ENCODE data around the gene KRT84.

DNA sequence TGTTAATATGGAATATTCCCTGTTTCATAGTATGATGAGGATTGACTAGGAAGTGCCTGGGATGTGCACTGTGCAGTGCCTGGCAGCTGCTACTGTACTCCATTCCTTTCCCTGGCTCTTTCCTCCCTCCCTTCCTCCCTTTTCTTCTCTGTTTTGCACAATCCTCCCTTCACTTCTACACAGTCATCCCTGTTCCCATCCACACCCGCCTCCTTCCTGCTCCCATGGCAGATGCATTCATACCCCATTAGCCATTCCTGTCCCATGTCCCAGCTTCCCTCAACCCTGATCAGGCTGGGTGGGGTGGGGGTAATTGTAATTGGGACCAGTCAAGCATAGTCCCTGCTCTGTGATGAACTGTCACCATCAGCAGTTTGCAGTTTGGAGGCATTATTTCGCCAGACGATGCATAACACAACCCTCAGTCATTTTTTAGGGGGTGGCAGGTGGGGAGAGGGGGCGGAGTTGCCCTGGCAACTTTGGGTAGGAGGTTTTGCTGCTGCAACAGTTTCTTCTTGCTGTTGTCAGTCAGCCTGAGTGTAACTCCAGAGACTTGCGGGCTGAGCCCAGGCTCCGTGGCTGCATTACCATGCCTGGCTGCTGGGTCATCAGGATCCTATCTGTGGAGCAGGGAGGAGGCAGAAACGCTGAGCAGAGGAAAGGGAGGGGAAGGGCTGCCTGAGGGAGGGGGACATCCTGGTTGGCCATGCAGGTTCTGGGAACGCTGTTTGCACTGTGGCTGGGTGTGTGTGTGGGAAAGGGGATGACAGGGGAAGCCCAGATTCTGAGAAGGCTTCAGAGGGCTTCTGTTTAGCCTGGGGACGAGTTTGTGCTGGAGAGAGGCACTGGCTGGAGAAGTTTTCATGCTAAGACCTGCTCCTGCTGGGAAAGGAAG, 4.1 kb upstream of the KRT84 start:
- TF ChIP-seq EZH2 (IDR thresholded peaks at IDR 0.05; ENCODE audit: borderline replicate concordance, low read depth, low read length, poor library complexity, severe bottlenecking): no peak
- TF ChIP-seq, protein P1, sequence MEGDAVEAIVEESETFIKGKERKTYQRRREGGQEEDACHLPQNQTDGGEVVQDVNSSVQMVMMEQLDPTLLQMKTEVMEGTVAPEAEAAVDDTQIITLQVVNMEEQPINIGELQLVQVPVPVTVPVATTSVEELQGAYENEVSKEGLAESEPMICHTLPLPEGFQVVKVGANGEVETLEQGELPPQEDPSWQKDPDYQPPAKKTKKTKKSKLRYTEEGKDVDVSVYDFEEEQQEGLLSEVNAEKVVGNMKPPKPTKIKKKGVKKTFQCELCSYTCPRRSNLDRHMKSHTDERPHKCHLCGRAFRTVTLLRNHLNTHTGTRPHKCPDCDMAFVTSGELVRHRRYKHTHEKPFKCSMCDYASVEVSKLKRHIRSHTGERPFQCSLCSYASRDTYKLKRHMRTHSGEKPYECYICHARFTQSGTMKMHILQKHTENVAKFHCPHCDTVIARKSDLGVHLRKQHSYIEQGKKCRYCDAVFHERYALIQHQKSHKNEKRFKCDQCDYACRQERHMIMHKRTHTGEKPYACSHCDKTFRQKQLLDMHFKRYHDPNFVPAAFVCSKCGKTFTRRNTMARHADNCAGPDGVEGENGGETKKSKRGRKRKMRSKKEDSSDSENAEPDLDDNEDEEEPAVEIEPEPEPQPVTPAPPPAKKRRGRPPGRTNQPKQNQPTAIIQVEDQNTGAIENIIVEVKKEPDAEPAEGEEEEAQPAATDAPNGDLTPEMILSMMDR (conservative IDR thresholded peaks at IDR 0.05; ENCODE audit: low read depth, low read length): no peak

Measured in A673 (cell line).